Right renal cortex interstitium (tissue), 3 donors: ENCODE data around the gene WDR46. TPM values are rescaled to one million over a fixed set of nuclear protein-coding genes. Genes with fewer than 3 reads are reported as not detected.
"Not testable (repeated sequence)": the region's sequence is repeated elsewhere in the genome, so short reads cannot be mapped to it uniquely, and the experiment has no call there.

Experiments used
- DNase-seq, 3 donors: peaks; one replicate each; pipeline ENCODE4 v3.0.0-alpha.2; 2013; ENCODE audit warnings: low read depth in 3 of 3, low spot score in 2 of 3
- polyA plus RNA-seq, 3 donors: library from polyadenylated mRNA; unstranded; fragments of 120-200 nt; gene quantifications; one replicate each; pipeline ENCODE4 v1.2.1, GENCODE V29; 2013; ENCODE audit not compliant: insufficient read length in 3 of 3

Gene WDR46
- polyA plus RNA-seq, 3 donors, result 60.3 to 63.4 (median 60.7) TPM

- DNase-seq, result no peak
Measured at GRCh38 chr6:33288141-33288920, 708 bp downstream of the WDR46 start.

GRCh38 chr6:33286946-33287914 is 1.8 kb downstream of the WDR46 start:
- DNase-seq, result no peak

- not testable (repeated sequence) for DNase-seq
Measured at GRCh38 chr6:33285214-33285613, 3.8 kb downstream of the WDR46 start.

- DNase-seq, result no peak
Measured at GRCh38 chr6:33280539-33280938, 8.5 kb downstream of the WDR46 start.

GRCh38 chr6:33279971-33280511 is 9.0 kb downstream of the WDR46 start:
- no peak for DNase-seq

DNA sequence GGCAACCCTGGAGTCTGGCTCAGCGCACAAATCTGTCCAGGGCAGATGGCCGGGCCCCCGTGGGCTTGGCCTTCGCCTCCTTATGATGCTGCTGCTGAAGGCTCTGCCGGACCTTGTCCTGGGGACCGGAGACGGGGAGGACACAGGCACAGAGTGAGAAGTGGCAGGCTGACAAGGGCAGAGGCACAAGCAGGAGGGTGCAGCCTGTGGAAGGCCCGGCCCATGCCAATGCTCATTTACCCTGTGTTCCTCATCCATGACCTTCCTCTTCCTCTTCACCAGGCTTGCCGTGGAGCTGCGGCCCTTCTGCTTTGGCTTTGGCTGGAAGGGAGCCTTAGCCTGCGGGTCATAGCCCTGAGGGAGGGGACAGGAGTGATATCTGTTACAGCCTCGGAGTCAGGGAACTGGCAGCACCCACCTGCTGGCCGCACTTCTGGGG is 9.8 kb downstream of the WDR46 start:
- DNase-seq, result no peak

DNA sequence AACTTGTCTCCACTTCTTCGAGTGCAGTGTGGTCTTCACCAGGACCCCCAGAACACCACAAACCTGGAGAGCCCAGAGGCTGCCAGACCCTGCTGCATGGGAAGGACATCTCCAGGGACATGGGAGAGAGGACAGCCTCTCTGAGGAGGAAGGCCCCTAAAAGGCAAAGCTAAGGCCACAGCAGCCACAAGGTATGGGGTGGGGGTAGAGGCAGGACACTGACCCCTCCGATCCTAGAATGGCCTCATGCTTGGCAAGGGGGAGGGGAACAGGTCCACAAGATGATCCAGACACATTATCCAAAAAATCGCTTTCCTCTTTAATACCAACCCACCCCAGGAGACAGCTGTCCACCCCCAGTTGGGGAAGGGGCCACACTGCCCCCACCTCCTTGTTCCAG is 10.2 kb downstream of the WDR46 start:
- no peak for DNase-seq

GRCh38 chr6:33278392-33278741 is 10.7 kb downstream of the WDR46 start:
- DNase-seq, result no peak

DNA sequence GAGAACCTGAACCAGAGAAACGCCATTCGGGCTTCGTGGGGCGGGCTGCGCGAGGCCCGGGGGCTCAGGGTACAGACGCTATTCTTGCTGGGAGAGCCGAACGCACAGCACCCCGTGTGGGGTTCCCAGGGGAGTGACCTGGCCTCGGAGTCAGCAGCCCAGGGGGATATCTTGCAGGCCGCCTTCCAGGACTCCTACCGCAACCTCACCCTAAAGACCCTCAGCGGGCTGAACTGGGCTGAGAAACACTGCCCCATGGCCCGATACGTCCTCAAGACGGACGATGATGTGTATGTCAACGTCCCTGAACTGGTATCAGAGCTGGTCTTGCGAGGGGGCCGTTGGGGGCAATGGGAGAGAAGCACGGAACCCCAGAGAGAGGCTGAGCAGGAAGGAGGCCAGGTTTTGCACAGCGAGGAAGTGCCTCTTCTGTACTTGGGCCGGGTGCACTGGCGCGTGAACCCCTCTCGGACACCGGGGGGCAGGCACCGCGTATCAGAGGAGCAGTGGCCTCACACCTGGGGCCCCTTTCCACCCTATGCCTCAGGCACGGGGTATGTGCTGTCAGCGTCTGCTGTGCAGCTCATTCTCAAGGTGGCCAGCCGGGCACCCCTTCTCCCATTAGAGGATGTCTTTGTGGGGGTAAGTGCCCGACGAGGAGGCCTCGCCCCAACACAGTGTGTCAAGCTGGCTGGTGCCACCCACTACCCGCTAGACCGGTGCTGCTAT is 11.2 kb downstream of the WDR46 start:
- DNase-seq, result no peak

DNA sequence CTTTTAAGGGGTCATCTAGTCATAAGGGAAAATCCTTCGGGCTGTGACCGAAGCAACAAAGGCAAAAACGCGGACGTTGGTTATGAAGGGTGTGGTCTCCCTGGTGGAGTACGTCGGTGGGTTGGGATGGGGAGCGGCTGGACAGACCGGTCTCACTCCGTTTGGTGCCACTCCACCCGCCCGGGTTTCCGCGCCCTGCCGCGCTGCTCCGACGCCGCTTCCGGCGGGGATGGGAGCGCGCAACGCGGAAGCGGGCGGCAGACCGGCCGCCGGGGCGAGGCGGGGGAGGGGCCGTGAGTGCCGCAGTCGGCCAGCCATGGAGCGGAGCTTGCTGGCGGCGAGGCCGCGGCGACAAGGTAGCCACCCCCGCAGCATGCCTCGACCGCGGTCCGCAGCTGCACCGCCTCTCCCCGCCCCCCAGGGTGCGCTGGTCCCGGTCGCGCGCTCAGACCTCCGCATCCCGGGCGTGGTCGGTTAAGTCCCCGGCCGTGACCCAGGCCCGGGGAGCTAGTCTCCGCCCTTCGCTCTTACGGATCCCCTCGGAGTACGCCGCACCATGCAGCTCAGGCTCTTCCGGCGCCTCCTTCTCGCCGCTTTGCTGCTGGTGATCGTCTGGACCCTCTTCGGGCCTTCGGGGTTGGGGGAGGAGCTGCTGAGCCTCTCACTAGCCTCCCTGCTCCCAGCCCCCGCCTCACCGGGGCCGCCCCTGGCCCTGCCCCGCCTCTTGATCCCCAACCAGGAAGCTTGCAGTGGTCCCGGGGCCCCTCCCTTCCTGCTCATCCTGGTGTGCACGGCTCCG is 12.0 kb downstream of the WDR46 start, which contains the start of gene B3GALT4:
Gene B3GALT4, plus strand, starts transcription at position 260 of the 799 bp plus-strand sequence. Its CDS starts 297 bp downstream, at position 557.
- DNase-seq, result peak in 1 of 3 donors; percentile 47

- no peak for DNase-seq
Measured at GRCh38 chr6:33276581-33276863, 12.5 kb downstream of the WDR46 start.

DNA sequence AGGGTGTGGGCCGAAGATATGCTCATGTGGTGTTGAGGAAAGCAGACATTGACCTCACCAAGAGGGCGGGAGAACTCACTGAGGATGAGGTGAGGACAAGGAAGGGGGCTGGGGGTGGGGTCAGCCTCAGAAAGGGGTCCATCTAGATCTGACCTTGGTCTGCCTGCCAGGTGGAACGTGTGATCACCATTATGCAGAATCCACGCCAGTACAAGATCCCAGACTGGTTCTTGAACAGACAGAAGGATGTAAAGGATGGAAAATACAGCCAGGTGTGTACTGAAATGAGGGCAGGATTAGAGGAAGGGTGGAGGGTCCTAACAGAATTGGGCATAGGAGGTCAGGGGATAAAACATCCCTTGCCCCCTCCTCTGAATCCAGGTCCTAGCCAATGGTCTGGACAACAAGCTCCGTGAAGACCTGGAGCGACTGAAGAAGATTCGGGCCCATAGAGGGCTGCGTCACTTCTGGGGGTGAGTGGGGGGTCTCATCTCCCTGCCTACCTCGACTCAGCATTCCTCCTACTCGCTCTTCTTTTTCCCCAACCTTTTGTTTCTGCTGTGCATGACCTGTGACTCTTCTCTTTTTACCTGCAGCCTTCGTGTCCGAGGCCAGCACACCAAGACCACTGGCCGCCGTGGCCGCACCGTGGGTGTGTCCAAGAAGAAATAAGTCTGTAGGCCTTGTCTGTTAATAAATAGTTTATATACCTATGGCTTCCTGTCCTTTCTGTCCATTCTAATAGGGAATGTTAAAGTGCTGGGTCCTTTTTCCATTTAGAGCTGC is 13.1 kb downstream of the WDR46 start:
- not testable (repeated sequence) for DNase-seq

GRCh38 chr6:33273924-33274902 is 14.8 kb downstream of the WDR46 start:
- DNase-seq, result no peak

DNA sequence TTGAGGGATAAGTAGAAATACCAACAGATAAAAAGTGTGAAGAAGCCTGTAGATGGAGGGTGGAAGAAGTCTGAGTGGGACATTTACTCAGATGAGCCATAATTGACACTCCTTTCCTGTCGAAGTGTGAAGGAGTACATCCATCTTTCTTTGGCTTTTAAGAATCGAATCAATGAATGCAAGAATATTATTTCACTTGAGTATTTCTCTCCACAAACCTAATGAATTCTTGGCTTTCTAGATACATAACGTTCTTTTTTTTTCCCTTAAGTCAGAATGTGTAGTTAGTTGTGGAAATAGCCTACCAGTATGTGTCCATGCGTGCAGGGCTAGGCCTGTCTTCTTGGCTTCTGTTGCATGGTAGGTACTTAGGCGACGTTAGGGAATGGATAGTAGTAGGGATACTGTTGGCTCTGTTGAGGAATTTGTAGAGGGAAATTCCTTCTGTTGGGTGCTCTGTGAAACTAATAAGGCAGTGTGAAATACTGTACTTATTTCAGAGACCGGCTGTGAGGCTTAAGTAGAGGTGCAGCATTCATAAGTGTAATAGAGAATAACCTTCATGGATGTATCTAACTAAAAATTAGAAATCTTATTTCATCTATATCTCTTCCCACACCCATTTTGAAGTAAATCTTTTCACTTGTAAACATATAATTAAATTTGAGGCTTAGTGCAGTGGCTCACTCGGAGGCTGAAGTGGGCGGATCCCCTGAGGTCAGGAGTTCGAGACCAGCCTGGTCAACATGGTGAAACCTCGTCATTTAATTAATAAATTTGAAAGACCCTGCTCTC is 15.7 kb downstream of the WDR46 start:
- no peak for DNase-seq

DNA sequence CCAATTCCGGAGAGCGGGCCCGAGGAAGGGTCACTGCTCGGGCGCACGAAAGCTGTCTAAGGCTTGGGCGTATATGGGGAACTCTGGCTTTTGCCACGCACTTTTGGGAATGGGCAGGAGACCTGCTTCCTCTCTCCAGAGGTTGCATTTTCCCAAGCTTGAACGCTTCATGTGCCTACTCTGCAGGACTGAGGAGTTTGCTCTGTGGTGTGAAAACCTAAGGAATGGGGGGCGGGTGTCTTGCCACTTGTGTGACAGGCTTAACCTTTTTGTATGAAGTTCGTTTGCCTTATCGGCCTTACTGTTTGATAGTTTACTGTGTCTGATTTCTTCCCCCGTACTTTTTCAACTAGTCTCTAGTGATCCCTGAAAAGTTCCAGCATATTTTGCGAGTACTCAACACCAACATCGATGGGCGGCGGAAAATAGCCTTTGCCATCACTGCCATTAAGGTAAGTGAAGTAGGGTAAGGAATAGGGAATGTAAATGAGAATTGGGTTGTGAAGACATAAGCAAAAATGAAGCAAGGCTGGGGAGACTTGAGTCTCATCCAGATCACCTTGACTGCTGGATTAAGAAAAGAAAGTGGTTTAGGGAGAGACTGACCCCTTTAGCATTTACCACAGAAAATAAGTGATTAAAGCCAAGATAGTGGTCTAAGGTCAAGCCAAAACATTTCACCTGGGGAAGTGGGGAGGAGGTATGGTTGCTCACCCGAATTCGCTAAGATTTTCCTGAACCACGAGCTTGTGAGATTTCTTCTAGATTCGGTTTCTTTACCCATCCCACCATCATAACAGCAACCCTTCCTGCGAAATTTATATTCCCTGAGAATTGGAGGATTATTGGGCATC is 16.5 kb downstream of the WDR46 start:
- DNase-seq, result no peak
